Kidney glomerular epithelial cell (primary cell): ENCODE results near the gene NLK.
"Not testable (repeated sequence)": the region's sequence is repeated elsewhere in the genome, so short reads cannot be mapped to it uniquely, and the experiment has no call there.

Experiments
- DNase-seq: peaks from one replicate; lab custom pipeline; 2025; lab: John Stamatoyannopoulos, UW

Gene NLK

GRCh38 chr17:28072936-28073533, 30.6 kb downstream of the NLK start:
- DNase-seq = no peak

GRCh38 chr17:28074010-28074409, 31.5 kb downstream of the NLK start:
- no peak for DNase-seq

GRCh38 chr17:28076144-28076543, 33.7 kb downstream of the NLK start:
- DNase-seq = no peak

GRCh38 chr17:28077140-28077539, 34.7 kb downstream of the NLK start:
- DNase-seq = not testable (repeated sequence)

- no peak for DNase-seq
Measured at GRCh38 chr17:28078341-28079229, 36.1 kb downstream of the NLK start.

GRCh38 chr17:28081467-28081866, 39.0 kb downstream of the NLK start:
- no peak for DNase-seq

GRCh38 chr17:28085766-28086165, 43.3 kb downstream of the NLK start:
- no peak for DNase-seq

- DNase-seq = no peak
Measured at GRCh38 chr17:28086519-28086918, 44.0 kb downstream of the NLK start.

GRCh38 chr17:28087743-28088142, 45.3 kb downstream of the NLK start:
- DNase-seq = no peak

- no peak for DNase-seq
Measured at GRCh38 chr17:28090551-28090950, 48.1 kb downstream of the NLK start.

- DNase-seq = no peak
Measured at GRCh38 chr17:28092088-28092487, 49.6 kb downstream of the NLK start.

- DNase-seq = no peak
Measured at GRCh38 chr17:28093999-28094716, 51.7 kb downstream of the NLK start.

GRCh38 chr17:28096756-28097155, 54.3 kb downstream of the NLK start:
- DNase-seq = no peak

GRCh38 chr17:28097254-28097653, 54.8 kb downstream of the NLK start:
- DNase-seq = no peak

- DNase-seq = no peak
Measured at GRCh38 chr17:28097901-28098300, 55.4 kb downstream of the NLK start.

- DNase-seq = not testable (repeated sequence)
Measured at GRCh38 chr17:28098591-28098990, 56.1 kb downstream of the NLK start.

GRCh38 chr17:28100251-28100650, 57.8 kb downstream of the NLK start:
- no peak for DNase-seq

- DNase-seq = no peak
Measured at GRCh38 chr17:28100936-28101335, 58.5 kb downstream of the NLK start.

GRCh38 chr17:28101919-28102318, 59.4 kb downstream of the NLK start:
- no peak for DNase-seq

- no peak for DNase-seq
Measured at GRCh38 chr17:28105501-28105900, 63.0 kb downstream of the NLK start.

- no peak for DNase-seq
Measured at GRCh38 chr17:28110184-28110583, 67.7 kb downstream of the NLK start.

- no peak for DNase-seq
Measured at GRCh38 chr17:28112181-28112580, 69.7 kb downstream of the NLK start.

GRCh38 chr17:28112606-28113005, 70.1 kb downstream of the NLK start:
- DNase-seq = no peak
